Measurements from ENCODE around the gene ETS2.

DNA sequence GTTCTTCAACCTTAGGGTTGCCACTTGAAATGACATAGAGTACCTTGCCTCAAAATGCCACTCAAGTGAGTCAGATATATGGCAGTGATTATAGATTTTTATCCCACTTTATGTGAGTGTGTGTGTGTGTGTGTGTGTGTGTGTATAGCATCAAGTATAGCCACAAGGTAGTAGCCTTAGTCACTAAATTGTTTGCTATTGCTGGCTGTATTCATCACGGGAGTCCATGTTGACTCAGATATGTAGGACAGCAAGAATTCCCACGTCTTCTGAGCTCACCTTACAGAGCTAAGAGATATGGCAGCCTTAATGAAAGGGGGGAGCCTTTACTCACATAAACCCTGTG lies 9.3 kb downstream of the ETS2 start:
- TF ChIP-seq, protein P1, sequence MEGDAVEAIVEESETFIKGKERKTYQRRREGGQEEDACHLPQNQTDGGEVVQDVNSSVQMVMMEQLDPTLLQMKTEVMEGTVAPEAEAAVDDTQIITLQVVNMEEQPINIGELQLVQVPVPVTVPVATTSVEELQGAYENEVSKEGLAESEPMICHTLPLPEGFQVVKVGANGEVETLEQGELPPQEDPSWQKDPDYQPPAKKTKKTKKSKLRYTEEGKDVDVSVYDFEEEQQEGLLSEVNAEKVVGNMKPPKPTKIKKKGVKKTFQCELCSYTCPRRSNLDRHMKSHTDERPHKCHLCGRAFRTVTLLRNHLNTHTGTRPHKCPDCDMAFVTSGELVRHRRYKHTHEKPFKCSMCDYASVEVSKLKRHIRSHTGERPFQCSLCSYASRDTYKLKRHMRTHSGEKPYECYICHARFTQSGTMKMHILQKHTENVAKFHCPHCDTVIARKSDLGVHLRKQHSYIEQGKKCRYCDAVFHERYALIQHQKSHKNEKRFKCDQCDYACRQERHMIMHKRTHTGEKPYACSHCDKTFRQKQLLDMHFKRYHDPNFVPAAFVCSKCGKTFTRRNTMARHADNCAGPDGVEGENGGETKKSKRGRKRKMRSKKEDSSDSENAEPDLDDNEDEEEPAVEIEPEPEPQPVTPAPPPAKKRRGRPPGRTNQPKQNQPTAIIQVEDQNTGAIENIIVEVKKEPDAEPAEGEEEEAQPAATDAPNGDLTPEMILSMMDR (IDR thresholded peaks at IDR 0.05), result no peak
- no peak for TF ChIP-seq POLR2A (IDR thresholded peaks at IDR 0.05)
